Liver (tissue), 9 donors: Measurements from ENCODE around the gene HSF4. TPM values are rescaled to one million over a fixed set of nuclear protein-coding genes. Genes with fewer than 3 reads are reported as not detected.

ENCODE experiments used
- DNase-seq: peaks from one replicate; pipeline ENCODE4 v3.0.0-alpha.2; 2017; ENCODE audit warnings: low spot score
- H3K27ac ChIP-seq, 2 donors: one replicate each; pipeline ENCODE4 v1.7.0; 2013; ENCODE audit warnings: inconsistent platforms in 2 of 2, low read length in 2 of 2, control low read depth in 1 of 2, low read depth in 1 of 2, mild to moderate bottlenecking in 1 of 2
- H3K27me3 ChIP-seq, 4 donors: one replicate each; pipeline versions ENCODE4 v1.6.1 to v1.7.0; 2013; ENCODE audit warnings: low read length in 3 of 4, inconsistent platforms in 1 of 4, mild to moderate bottlenecking in 1 of 4, moderate library complexity in 1 of 4; ENCODE audit not compliant: control insufficient read depth in 4 of 4, insufficient read depth in 4 of 4
- H3K36me3 ChIP-seq, 4 donors: one replicate each; pipeline versions ENCODE4 v1.6.1 to v1.7.0; 2013; ENCODE audit warnings: low read length in 3 of 4, mild to moderate bottlenecking in 3 of 4, low read depth in 1 of 4, moderate library complexity in 1 of 4; ENCODE audit not compliant: control insufficient read depth in 4 of 4, insufficient read depth in 3 of 4
- H3K4me1 ChIP-seq, 4 donors: one replicate each; pipeline versions ENCODE4 v1.6.1 to v1.7.0; 2013; ENCODE audit warnings: low read length in 3 of 4, mild to moderate bottlenecking in 3 of 4, moderate library complexity in 1 of 4; ENCODE audit not compliant: control insufficient read depth in 4 of 4, insufficient read depth in 4 of 4
- H3K4me3 ChIP-seq, 3 donors: one replicate each; pipeline versions ENCODE4 v1.6.1 to v1.7.0; 2013; ENCODE audit warnings: low read length in 3 of 3, control low read depth in 1 of 3, low read depth in 1 of 3, mild to moderate bottlenecking in 1 of 3
- H3K9ac ChIP-seq, 2 donors: one replicate each; pipeline ENCODE4 v1.7.0; 2013; ENCODE audit warnings: low read length in 2 of 2, mild to moderate bottlenecking in 2 of 2, moderate library complexity in 2 of 2, control low read depth in 1 of 2, low read depth in 1 of 2
- H3K9me3 ChIP-seq, 4 donors: one replicate each; pipeline versions ENCODE4 v1.6.1 to v1.7.0; 2013; ENCODE audit warnings: low read length in 3 of 4; ENCODE audit not compliant: control insufficient read depth in 4 of 4
- FOXA2 ChIP-seq: IDR thresholded peaks from 2 replicates; pipeline ENCODE4 v1.6.1; 2016; ENCODE audit warnings: antibody characterized with exemption
- GABPA ChIP-seq, 2 donors: IDR thresholded peaks in 1 of 2; conservative IDR thresholded peaks in 1 of 2; 2 replicates each; pipeline ENCODE4 v1.6.1; 2016; ENCODE audit warnings: antibody characterized with exemption in 2 of 2, mild to moderate bottlenecking in 1 of 2, moderate library complexity in 1 of 2
- HNF4A ChIP-seq, 2 donors: conservative IDR thresholded peaks; 2 replicates each; pipeline ENCODE4 v1.6.1; 2016; ENCODE audit warnings: antibody characterized with exemption in 2 of 2, mild to moderate bottlenecking in 2 of 2
- HNF4G ChIP-seq: IDR thresholded peaks from 2 replicates; pipeline ENCODE4 v1.6.1; 2016; ENCODE audit warnings: antibody characterized with exemption
- JUND ChIP-seq, 2 donors: IDR thresholded peaks; 2 replicates each; pipeline ENCODE4 v1.6.1; 2016; ENCODE audit warnings: antibody characterized with exemption in 2 of 2
- NR2F2 ChIP-seq: IDR thresholded peaks from 2 replicates; pipeline ENCODE4 v1.6.1; 2016; ENCODE audit warnings: antibody characterized with exemption
- RAD21 ChIP-seq, 2 donors: IDR thresholded peaks; 2 replicates each; pipeline ENCODE4 v1.6.1; 2016; ENCODE audit warnings: antibody characterized with exemption in 2 of 2, mild to moderate bottlenecking in 2 of 2
- RXRA ChIP-seq, 2 donors: IDR thresholded peaks; 2 replicates each; pipeline ENCODE4 v1.6.1; 2017 to 2018; ENCODE audit warnings: antibody characterized with exemption in 2 of 2, mild to moderate bottlenecking in 1 of 2
- WGBS: extraction: QIAGEN DNeasy Blood & Tissue Kit; methylation state at CpG from one replicate; pipeline ENCODE4 v1.1.7; 2013; 5-methylcytosine and 5-hydroxymethylcytosine counted together
- polyA plus RNA-seq, 2 donors: library from polyadenylated mRNA; stranded (reverse) in 1 of 2; unstranded in 1 of 2; fragments of 200-250 nt in 1 of 2; fragments of >200 nt in 1 of 2; fragmentation: Nextera tagmentation in 1 of 2; extraction: Ambion mirVana in 1 of 2; gene quantifications; one replicate each; pipeline versions ENCODE4 v1.2.1 to v1.2.3, GENCODE V29; 2013 to 2015
- total RNA-seq, 2 donors: library from RNA; depleted of rRNA; stranded (reverse); fragments of >200 nt; gene quantifications; one replicate each; pipeline ENCODE4 v1.2.3, GENCODE V29; 2014
- TF ChIP-seq, protein P1 (sequence below): fragments of 150-350 bp; IDR thresholded peaks from 2 replicates; pipeline ENCODE4 v1.5.1; 2017; ENCODE audit warnings: improper control_type of control experiment, low read depth, low read length; ENCODE audit not compliant: missing input control
- TF ChIP-seq, protein P2 (sequence below): IDR thresholded peaks from 2 replicates; pipeline ENCODE4 v1.6.1; 2016; ENCODE audit warnings: antibody characterized with exemption
- TF ChIP-seq, protein P3 (sequence below): IDR thresholded peaks from 2 replicates; pipeline ENCODE4 v1.6.1; 2016; ENCODE audit warnings: antibody characterized with exemption
- TF ChIP-seq, protein P4 (sequence below): IDR thresholded peaks from 2 replicates; pipeline ENCODE4 v1.6.1; 2016; ENCODE audit warnings: antibody characterized with exemption
- donor health status: healthy.
- donor health status: healthy.
- donor health status: healthy.
- donor health status: healthy.
- donor health status: healthy.

HSF4 gene
- total and polyA plus RNA-seq, 4 donors: 0.42 to 5.1 (median 4.3) TPM

DNA sequence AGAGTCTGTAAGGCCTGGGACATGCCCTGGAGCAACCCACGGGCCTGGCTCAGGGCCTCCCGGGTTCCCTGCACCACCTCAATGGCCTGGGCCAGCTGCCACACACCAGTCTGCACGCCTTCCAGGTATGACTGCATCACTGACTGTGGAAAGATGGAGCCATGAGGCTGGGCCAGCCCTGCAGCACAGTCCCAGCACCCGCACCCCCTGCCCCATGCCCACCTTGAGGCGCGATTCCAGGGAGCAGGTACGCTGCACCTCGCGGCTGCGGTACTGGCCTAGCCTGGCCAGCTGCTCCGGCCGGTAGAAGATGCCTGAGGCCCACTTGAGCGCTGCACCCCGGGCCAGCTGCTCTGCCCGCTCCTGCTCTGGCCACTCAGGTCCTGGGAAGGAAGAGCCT lies 24.3 kb downstream of the HSF4 start:
- H3K27me3 ChIP-seq: no peaks in the 10 kb centered on the region
- peaks cover 15 to 41% (median 36%) of the 10 kb centered on the region in 4 donors for H3K4me1 ChIP-seq
- TF ChIP-seq NR2F2 (no peak), HNF4G (no peak), FOXA2 (no peak), JUND (IDR thresholded peaks at IDR 0.05) (no peak)
- TF ChIP-seq, protein P1, sequence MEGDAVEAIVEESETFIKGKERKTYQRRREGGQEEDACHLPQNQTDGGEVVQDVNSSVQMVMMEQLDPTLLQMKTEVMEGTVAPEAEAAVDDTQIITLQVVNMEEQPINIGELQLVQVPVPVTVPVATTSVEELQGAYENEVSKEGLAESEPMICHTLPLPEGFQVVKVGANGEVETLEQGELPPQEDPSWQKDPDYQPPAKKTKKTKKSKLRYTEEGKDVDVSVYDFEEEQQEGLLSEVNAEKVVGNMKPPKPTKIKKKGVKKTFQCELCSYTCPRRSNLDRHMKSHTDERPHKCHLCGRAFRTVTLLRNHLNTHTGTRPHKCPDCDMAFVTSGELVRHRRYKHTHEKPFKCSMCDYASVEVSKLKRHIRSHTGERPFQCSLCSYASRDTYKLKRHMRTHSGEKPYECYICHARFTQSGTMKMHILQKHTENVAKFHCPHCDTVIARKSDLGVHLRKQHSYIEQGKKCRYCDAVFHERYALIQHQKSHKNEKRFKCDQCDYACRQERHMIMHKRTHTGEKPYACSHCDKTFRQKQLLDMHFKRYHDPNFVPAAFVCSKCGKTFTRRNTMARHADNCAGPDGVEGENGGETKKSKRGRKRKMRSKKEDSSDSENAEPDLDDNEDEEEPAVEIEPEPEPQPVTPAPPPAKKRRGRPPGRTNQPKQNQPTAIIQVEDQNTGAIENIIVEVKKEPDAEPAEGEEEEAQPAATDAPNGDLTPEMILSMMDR: no peak
- TF ChIP-seq, protein P2, sequence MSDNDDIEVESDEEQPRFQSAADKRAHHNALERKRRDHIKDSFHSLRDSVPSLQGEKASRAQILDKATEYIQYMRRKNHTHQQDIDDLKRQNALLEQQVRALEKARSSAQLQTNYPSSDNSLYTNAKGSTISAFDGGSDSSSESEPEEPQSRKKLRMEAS: no peak
- H3K4me3 ChIP-seq: no peak overlapping the region
- 95% methylated on average over 15 of the region's 15 CpGs for WGBS
- DNase-seq: no peak
- H3K27ac ChIP-seq: no peak overlapping the region
- no peaks in the 10 kb centered on the region for H3K36me3 ChIP-seq
- H3K9me3 ChIP-seq: no peaks in the 10 kb centered on the region
- H3K9ac ChIP-seq: no peak overlapping the region

DNA sequence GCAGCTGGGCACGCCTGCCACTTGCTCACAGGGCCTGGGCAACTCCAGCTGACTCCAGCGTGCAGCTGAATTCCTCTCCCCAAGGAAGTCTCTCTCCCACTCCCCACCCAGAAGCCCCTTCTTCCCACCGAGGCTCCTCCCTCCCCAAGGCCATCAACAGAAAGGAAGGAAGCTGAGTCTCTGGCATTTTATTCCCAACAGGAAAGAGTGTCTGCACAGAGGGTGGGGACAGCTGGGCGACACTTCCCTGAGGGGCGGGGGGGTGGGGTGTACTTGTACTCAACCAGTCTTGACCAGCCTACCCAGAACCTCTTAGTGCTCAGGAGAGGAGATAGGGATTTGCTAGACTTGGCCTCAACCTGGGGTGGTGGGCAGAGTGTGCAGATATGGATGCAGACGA lies 25.5 kb downstream of the HSF4 start, which contains the start of gene EXOC3L1:
EXOC3L1 (minus strand) TSS at position 96 of the 400 bp plus-strand sequence. CDS start 460 bp downstream, outside the sequence.
- H3K27ac ChIP-seq: no peak within 1 kb of the TSS
- DNase-seq: no peak
- 58% methylated on average over 6 of the region's 6 CpGs for WGBS
- no peaks in the 10 kb centered on the region for H3K9me3 ChIP-seq
- H3K9ac ChIP-seq: no peak within 1 kb of the TSS
- no peaks in the 10 kb centered on the region for H3K27me3 ChIP-seq
- H3K36me3 ChIP-seq: peaks cover 6 to 10% (median 8%) of the 10 kb centered on the region in 4 donors
- TF ChIP-seq, protein P3, sequence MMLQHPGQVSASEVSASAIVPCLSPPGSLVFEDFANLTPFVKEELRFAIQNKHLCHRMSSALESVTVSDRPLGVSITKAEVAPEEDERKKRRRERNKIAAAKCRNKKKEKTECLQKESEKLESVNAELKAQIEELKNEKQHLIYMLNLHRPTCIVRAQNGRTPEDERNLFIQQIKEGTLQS: no peak
- TF ChIP-seq RAD21 (IDR thresholded peaks at IDR 0.05) (no peak), HNF4A (conservative IDR thresholded peaks at IDR 0.05) (no peak), RXRA (IDR thresholded peaks at IDR 0.05) (no peak), FOXA2 (no peak), GABPA (IDR thresholded peaks at IDR 0.05 in 1 of 2, conservative IDR thresholded peaks at IDR 0.05 in 1 of 2) (no peak)
- TF ChIP-seq, protein P4, sequence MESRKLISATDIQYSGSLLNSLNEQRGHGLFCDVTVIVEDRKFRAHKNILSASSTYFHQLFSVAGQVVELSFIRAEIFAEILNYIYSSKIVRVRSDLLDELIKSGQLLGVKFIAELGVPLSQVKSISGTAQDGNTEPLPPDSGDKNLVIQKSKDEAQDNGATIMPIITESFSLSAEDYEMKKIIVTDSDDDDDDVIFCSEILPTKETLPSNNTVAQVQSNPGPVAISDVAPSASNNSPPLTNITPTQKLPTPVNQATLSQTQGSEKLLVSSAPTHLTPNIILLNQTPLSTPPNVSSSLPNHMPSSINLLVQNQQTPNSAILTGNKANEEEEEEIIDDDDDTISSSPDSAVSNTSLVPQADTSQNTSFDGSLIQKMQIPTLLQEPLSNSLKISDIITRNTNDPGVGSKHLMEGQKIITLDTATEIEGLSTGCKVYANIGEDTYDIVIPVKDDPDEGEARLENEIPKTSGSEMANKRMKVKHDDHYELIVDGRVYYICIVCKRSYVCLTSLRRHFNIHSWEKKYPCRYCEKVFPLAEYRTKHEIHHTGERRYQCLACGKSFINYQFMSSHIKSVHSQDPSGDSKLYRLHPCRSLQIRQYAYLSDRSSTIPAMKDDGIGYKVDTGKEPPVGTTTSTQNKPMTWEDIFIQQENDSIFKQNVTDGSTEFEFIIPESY: no peak
- TF ChIP-seq, protein P1: no peak
- peaks cover 10 to 34% (median 30%) of the 10 kb centered on the region in 4 donors for H3K4me1 ChIP-seq
- peak within 1 kb of the TSS in 1 of 3 donors; percentile 7 for H3K4me3 ChIP-seq
